ENCODE data around the gene CSTB.

DNA sequence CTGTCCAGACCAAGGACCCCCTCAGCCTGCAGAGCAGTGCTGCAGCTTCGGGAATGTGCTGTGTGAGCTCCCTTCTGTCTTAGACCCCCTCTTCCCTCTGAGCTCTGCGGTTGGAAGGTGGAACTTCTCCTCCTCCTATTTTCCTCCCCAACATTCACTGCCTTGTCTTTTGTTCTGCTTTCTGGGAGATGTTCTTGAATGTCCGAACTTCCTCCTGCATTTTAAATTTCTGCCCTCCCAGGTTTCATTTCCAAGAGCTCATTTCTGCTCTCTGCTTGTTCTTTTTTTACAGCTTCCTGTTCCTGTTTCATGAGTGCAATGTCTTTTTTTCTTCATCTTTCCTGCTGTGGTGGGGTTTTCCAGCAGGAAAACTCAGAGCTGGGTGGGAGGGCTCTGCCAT lies 42.6 kb upstream of the CSTB start:
- TF ChIP-seq, protein P1, sequence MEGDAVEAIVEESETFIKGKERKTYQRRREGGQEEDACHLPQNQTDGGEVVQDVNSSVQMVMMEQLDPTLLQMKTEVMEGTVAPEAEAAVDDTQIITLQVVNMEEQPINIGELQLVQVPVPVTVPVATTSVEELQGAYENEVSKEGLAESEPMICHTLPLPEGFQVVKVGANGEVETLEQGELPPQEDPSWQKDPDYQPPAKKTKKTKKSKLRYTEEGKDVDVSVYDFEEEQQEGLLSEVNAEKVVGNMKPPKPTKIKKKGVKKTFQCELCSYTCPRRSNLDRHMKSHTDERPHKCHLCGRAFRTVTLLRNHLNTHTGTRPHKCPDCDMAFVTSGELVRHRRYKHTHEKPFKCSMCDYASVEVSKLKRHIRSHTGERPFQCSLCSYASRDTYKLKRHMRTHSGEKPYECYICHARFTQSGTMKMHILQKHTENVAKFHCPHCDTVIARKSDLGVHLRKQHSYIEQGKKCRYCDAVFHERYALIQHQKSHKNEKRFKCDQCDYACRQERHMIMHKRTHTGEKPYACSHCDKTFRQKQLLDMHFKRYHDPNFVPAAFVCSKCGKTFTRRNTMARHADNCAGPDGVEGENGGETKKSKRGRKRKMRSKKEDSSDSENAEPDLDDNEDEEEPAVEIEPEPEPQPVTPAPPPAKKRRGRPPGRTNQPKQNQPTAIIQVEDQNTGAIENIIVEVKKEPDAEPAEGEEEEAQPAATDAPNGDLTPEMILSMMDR (conservative IDR thresholded peaks at IDR 0.05; ENCODE audit: low read length), result no peak
- TF ChIP-seq EZH2phosphoT487 (IDR thresholded peaks at IDR 0.05; ENCODE audit: borderline replicate concordance), result no peak

Data from Loucy (cell line).